D341Med (cell line): Measurements from ENCODE around the gene ECI2.
"Not testable (repeated sequence)": the region's sequence is repeated elsewhere in the genome, so short reads cannot be mapped to it uniquely, and the experiment has no call there.

Experiments
- DNase-seq: peaks from one replicate; pipeline ENCODE4 v3.0.0; 2012; ENCODE audit warnings: low spot score

The ECI2 gene

GRCh38 chr6:4139272-4139671, 3.9 kb upstream of the ECI2 start:
- no peak for DNase-seq

- no peak for DNase-seq
Measured at GRCh38 chr6:4138186-4138585, 2.8 kb upstream of the ECI2 start.

- DNase-seq: no peak
Measured at GRCh38 chr6:4136354-4136831, 1.0 kb upstream of the ECI2 start.

GRCh38 chr6:4135665-4136353, 434 bp upstream of the ECI2 start:
- DNase-seq: peak; percentile 100

GRCh38 chr6:4133941-4134838, 1.2 kb downstream of the ECI2 start:
- no peak for DNase-seq

- no peak for DNase-seq
Measured at GRCh38 chr6:4130357-4130987, 4.9 kb downstream of the ECI2 start.

- no peak for DNase-seq
Measured at GRCh38 chr6:4129446-4129845, 5.9 kb downstream of the ECI2 start.

- DNase-seq: peak; percentile 60
Measured at GRCh38 chr6:4128748-4129147, 6.6 kb downstream of the ECI2 start.

- no peak for DNase-seq
Measured at GRCh38 chr6:4128072-4128471, 7.3 kb downstream of the ECI2 start.

GRCh38 chr6:4125933-4126864, 9.2 kb downstream of the ECI2 start:
- DNase-seq: no peak

- no peak for DNase-seq
Measured at GRCh38 chr6:4125500-4125899, 9.9 kb downstream of the ECI2 start.

GRCh38 chr6:4124351-4124750, 11.0 kb downstream of the ECI2 start:
- DNase-seq: no peak

GRCh38 chr6:4115741-4116140, 19.6 kb downstream of the ECI2 start:
- no peak for DNase-seq

GRCh38 chr6:4114123-4114522, 21.3 kb downstream of the ECI2 start:
- no peak for DNase-seq

- no peak for DNase-seq
Measured at GRCh38 chr6:4113649-4114048, 21.7 kb downstream of the ECI2 start.

- no peak for DNase-seq
Measured at GRCh38 chr6:4112366-4112765, 23.0 kb downstream of the ECI2 start.

- not testable (repeated sequence) for DNase-seq
Measured at GRCh38 chr6:4109363-4109815, 26.0 kb downstream of the ECI2 start.

GRCh38 chr6:4108561-4109093, 26.7 kb downstream of the ECI2 start:
- DNase-seq: no peak

GRCh38 chr6:4107873-4108272, 27.5 kb downstream of the ECI2 start:
- no peak for DNase-seq

GRCh38 chr6:4105980-4106536, 29.3 kb downstream of the ECI2 start:
- DNase-seq: no peak

GRCh38 chr6:4103929-4104328, 31.4 kb downstream of the ECI2 start:
- no peak for DNase-seq
